HG03457 (cell line): ENCODE measurements around the gene SCLT1.
A peak's percentile ranks its signal among the peaks of the same experiment; 100 is the strongest.

Experiments used
- ATAC-seq: cut with Tn5 transposase; IDR thresholded peaks from one replicate; pipeline ENCODE4 v1.9.1; 2021; ENCODE audit warnings: moderate number of reproducible peaks; ENCODE audit not compliant: unreplicated experiment

The SCLT1 gene

DNA sequence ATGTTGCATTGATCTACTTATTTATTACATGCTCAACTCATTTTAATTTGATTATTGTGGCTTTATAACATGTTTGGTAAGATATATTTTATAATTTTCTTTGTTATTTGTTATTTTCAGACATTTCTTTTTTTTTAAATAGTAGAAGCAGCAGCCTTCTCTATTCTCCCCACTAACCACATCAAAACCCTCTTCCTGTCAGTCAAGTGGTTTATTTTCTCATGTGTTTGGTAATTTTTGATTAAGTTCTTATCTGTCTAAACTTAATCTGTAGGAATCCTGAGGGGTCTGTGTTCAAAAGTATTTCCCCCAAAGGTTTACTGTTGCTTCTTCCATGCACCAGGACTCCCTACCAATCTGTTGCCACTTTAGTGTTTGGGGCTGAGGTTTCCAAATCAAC, 131.9 kb downstream of the SCLT1 start:
- ATAC-seq: no peak

DNA sequence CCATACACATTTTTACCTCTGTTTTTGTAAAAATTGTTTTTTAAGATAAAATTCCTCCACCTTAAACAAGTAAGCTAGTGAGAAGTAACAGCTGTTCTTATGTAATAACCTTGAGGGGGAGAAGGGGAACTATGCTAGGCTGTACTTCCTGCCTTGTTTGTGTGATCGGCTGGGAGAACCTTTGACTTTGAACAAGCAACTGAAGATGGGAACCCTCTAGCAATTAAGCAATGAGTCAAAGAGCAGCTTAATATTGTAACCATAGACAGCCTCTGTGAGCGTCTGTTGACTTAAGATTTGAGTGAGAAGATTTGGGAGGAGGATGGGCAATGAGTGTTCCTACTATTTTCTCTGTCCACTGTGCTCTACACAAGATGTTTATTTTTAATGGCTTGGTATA, 135.1 kb downstream of the SCLT1 start:
- no peak for ATAC-seq

DNA sequence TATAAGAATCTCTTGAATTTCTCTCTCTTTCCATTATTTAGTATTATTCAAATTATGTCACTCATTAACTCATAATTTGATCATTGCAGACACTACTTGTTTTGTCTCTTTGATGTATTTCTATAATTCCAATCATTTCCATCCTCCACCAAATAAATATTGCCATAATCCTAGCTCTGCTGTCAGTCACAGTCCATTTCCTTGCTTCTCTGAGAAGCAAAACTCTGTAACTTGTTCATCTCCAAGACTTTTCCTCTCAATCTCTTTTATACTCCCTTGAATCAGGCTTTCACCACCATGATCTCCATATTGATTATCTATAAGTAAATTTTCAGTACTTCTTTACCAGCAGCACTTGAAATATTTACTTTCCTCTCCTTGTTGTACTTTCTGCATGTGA, 135.9 kb downstream of the SCLT1 start:
- no peak for ATAC-seq

GRCh38 chr4:128955751-128956150, 137.6 kb downstream of the SCLT1 start:
- no peak for ATAC-seq

- no peak for ATAC-seq
Observed at GRCh38 chr4:128954941-128955340, 138.4 kb downstream of the SCLT1 start.

DNA sequence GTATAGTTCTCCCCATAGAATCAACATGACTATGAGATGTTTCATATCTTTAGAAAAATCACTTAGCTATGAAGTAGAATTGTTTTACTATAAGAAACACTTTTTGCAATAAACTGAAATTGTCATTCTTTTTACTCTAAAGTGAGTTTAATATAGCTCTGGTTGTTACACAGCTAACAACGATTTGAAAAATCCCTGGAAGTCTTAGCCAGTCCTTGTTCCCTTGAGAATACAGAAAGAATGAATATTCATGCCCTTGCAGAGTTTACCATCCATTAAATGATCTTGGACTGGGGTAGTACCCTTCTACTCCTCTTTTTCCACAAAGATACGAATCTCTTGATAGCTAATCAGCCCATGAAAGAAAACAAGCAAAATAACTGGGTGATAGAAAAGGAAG, 142.0 kb downstream of the SCLT1 start:
- no peak for ATAC-seq

GRCh38 chr4:128950796-128951195, 142.5 kb downstream of the SCLT1 start:
- no peak for ATAC-seq

DNA sequence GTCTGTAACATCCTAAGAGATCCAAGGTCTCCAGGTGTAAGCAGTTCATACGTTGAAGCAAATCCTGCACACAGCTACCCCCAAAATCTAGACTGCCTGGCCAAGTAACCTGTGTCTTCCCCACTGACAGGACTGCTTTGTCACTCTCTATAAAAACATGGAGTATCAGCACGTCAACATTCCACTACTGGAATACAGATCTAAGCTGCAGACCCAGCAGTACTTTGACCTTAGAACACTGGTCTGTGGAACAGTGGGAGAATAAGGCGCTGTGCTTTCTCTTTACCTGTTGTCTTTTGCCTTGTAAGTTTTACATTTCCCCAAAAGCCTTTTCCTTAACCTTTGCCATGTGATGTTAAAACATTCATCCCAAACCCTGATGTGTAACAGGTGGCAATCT, 146.4 kb downstream of the SCLT1 start:
- no peak for ATAC-seq

GRCh38 chr4:128942607-128943006, 150.7 kb downstream of the SCLT1 start:
- no peak for ATAC-seq

- no peak for ATAC-seq
Observed at GRCh38 chr4:128940971-128941370, 152.4 kb downstream of the SCLT1 start.

- no peak for ATAC-seq
Observed at GRCh38 chr4:128930051-128930450, 163.3 kb downstream of the SCLT1 start.

- no peak for ATAC-seq
Observed at GRCh38 chr4:128924951-128925350, 168.4 kb downstream of the SCLT1 start.

DNA sequence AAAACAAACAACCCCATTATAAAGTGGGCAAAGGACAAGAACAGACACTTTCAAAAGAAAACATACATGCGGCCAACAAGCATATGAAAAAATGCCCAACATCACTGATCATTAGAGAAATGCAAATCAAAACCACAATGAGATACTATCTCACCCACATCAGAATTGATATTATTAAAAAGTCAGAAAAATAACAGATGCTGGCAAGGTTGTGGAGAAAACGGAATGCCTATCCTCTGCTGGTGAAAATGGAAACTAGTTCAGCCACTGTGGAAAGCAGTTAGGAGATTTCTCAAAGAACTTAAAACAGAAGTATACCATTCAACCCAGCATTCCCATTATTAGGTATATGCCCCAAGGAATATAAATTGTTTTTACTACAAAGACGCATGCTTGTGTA, 171.4 kb downstream of the SCLT1 start:
- no peak for ATAC-seq

DNA sequence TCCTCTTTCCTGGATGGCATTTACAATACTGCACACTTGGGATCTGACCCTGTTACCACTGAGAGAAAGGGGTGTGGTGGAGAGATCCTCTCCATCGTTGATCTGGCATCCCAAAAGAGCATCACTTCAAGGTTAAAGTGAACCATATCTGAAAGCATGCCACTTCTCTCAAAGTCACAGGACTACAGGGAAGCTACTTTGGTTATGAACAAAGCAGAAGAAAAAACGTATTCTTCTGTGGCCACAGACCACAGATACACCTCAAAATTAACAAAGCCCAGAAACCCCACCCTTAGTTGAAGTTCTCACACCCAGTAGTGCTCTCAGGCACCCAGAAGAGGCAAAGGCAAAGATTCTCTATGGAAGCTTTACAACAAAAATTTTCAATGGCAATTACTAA, 175.6 kb downstream of the SCLT1 start:
- ATAC-seq: peak; percentile 66

DNA sequence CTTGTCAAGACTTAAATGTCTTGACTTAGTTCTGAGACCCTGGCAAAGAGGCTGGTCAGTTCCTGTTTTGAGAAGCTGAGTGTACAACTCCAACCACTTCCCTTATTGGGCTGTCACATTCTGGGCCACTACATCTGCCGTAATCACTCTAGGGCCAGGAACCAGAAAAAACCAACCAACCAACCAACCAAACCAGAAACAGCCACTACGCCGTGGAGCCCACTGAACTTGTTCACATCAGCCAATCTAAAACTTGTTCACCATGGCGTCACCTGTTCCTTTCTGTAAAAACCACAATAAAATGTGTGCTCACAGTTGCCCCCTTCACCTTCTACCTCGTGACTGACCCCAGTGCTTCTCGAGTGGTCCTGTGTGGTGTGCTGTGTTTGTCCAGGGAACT, 176.5 kb downstream of the SCLT1 start:
- ATAC-seq: peak; percentile 72

DNA sequence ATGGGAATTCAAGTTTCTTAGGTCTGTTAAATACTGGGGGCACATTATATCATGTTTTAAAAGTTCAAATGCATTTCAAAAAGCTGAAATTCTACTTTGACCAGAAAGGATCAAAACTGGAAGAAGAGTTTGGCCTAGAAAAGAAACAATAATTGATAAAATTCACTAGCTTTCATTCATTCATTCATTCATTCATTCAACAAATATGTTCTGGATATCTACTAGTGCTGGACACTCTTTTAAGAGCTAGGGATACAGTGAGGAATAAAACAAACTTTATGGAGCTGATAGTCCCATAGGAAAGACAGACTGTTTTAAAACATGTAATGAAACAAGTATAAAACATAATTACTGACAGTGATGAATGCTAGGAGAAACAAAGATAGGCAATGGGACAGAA, 177.8 kb downstream of the SCLT1 start:
- no peak for ATAC-seq

DNA sequence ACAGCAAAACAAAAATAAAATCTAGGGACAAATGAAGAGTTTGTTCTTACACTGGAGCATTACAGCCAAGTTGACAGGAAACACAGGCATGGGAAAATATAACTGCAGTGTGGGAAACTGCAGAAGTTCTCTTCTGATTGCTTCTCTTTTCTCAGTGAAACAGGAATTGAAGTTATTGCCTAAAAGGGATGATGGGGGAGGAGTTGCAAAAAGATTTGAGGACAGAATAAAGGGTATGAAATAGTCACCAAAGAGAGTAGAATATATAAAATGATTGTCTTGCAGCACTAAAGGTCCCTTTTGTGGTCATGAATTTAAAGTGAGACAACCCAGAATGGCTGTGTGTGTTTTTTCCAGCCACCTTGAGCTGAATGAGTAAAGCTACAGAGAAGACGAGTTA, 180.1 kb downstream of the SCLT1 start:
- ATAC-seq: no peak

DNA sequence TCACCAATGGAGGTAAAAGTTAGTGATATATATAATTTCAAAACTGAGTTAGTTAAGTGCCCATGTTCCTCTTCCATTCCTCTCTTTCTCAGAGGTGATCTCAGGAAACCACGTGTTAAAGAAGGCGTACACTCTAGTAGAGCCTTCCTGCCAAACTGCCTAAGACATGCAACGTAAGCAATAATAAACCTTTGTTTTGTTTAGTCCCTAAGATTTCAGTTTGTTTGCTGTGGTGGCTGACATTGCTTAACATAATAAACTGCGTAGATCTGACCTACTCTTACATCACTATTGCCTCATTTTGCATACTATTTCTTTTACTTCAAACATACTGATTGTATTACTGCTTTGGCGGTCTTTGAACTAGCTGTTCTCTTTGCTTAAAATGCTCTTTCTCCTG, 184.6 kb downstream of the SCLT1 start:
- no peak for ATAC-seq

GRCh38 chr4:128907981-128908380, 185.4 kb downstream of the SCLT1 start:
- ATAC-seq: no peak

GRCh38 chr4:128906581-128906980, 186.8 kb downstream of the SCLT1 start:
- ATAC-seq: no peak

GRCh38 chr4:128904821-128905220, 188.5 kb downstream of the SCLT1 start:
- ATAC-seq: no peak

GRCh38 chr4:128880662-128881061, 212.7 kb downstream of the SCLT1 start:
- ATAC-seq: no peak

- no peak for ATAC-seq
Observed at GRCh38 chr4:128879971-128880370, 213.4 kb downstream of the SCLT1 start.

DNA sequence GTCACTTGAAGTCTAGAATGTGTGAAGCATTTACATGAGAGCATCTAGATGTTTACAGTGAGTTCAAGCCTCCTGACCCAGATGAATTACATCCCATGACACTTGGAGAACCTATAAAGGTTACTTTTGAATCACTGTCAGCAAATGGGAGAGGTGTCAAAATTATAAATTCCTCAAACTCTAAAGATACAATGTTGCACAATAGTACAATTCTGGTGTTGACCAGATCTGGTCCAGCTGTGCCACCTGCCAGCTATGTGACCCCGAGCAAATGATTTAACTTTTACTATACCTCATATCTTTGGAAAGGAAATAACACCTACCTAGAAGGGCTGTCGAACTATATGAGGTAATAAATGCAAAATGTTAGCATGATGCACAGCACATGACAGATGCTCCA, 214.1 kb downstream of the SCLT1 start:
- ATAC-seq: no peak
